T-helper 2 cell treated with Interferon-gamma antibody and Interleukin-4, amounts not matched to agents 5 μg/mL and 100 μg/mL, for 36 hours (primary cell): ENCODE data around the gene AQP1.

ENCODE experiments used
- DNase-seq: peaks from one replicate; pipeline ENCODE4 v3.0.0; 2021; ENCODE audit warnings: low spot score
- H3K27ac Mint-ChIP-seq: one replicate; pipeline ENCODE4 v1.8.0; 2021; ENCODE audit warnings: mild to moderate bottlenecking, mixed read lengths
- H3K27me3 Mint-ChIP-seq: one replicate; pipeline ENCODE4 v1.8.0; 2021; ENCODE audit warnings: low read depth, mixed read lengths
- H3K36me3 Mint-ChIP-seq: one replicate; pipeline ENCODE4 v1.8.0; 2021; ENCODE audit warnings: low read depth, mixed read lengths
- H3K4me1 Mint-ChIP-seq: one replicate; pipeline ENCODE4 v1.8.0; 2021; ENCODE audit warnings: low read depth, mixed read lengths
- H3K4me3 Mint-ChIP-seq: one replicate; pipeline ENCODE4 v1.8.0; 2022; ENCODE audit warnings: mild to moderate bottlenecking, moderate library complexity, mixed read lengths
- H3K9me3 Mint-ChIP-seq: one replicate; pipeline ENCODE4 v1.8.0; 2021; ENCODE audit warnings: mixed read lengths

Gene AQP1

DNA sequence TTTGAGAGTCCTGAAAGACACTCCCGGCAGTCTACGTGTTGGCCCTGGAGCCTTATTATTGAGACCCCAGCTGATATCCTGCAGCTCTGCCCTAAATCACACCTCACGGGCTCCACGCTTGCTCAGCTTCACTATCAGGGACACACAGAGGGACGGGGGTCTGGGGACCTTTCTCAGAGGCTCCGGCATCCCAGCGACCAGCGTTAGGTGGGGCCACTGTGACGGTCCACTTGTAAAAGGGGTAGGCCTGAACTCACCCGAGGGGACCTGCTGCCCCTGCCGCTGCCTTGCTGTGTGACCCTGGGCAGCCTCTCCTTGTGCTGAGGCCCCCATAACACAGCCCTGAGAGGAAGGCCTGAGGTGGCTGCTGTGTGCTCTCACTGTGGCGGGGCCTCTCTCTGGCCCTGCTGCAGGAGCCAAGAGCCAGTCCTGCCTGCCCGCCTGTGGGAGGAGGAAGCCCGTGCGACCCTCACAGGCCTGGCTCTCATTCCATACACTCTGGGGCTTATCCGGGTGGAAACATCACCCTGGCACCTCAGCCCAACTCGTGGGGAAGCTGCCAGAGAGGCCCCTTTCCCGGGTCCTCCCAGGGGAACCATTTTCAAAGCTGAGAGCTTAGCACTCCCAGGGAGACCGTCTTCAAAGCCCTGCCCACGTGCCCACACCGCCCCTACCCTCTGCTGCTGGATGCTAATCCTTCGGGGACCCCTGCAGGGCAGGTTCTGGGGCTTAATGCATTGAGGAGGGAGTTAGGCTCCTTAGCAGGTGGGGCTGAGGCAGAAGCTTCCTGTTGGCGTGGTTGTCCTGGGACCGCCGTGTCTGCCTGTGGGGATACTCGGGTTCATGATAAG is 21.7 kb downstream of the AQP1 start:
- Mint-ChIP-seq H3K9me3 (no peaks in the 10 kb centered on the region), H3K27me3 (peaks cover 6% of the 10 kb centered on the region), H3K27ac (no peak overlapping the region), H3K4me3 (no peak overlapping the region), H3K36me3 (no peaks in the 10 kb centered on the region), H3K4me1 (no peaks in the 10 kb centered on the region)
- DNase-seq = no peak

DNA sequence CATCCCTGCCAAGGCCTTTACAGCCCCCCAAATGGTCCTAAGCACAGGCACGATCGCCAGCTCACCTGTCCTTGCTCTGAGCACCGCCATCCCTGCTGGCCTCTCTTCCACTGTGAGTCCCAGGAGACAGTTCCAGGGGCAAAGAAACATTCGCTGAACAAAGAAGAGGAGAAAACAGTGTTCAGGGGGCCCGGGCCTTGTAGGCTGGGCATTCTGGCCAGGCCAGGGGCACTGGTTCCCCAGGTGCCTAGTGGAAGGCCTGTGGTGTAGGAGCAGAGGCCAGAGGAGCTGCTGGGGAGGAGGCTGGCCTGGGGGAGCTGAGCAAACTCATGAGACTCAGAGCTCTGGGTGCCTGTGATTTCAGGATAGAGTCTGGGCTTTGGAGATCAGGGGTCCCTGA is 22.6 kb downstream of the AQP1 start:
- DNase-seq = no peak
- H3K27ac Mint-ChIP-seq = no peak overlapping the region
- H3K9me3 Mint-ChIP-seq = no peaks in the 10 kb centered on the region
- no peaks in the 10 kb centered on the region for H3K36me3 Mint-ChIP-seq
- H3K4me3 Mint-ChIP-seq = no peak overlapping the region
- H3K27me3 Mint-ChIP-seq = peaks cover 6% of the 10 kb centered on the region
- H3K4me1 Mint-ChIP-seq = no peaks in the 10 kb centered on the region

DNA sequence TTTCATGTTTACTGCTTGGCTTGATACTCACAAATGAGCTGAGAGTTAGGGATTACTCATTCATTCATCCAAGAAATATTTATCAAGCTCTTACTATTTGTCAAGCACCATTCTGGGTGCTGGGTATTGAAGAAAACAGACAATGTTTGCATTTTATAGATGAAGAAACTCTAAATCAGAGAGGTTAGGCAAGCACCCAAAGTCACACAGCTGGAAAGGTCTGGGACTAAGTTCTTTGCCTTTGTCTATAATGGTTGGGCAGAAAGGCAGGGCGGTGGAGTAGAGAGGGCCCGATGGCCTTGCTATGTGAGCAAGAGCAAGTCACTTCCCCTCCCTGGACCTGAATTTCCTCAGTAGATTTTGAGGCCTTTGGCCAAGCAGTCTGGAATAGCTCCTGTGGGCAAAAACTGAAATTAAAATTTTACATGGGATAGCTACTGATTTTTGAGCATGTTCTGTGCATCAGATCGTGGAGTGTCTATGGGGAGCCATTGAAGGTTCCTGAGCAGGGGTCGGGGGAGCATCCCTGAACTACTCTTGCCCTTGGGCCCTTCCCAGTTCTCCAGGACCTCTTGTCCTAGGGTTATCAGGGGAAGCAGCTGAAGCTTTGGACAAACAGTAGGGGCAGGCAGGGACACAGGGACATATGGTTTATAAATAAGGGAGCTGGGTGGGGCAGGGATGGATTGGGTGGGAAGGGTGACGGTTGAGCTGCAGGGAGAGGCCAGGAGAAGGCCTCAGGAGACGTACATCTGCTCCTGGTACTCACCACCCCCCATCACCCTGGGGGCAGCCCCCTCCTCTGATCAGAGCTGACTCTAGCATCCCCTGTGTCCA is 23.3 kb downstream of the AQP1 start:
- H3K27ac Mint-ChIP-seq = no peak overlapping the region
- H3K4me1 Mint-ChIP-seq = no peaks in the 10 kb centered on the region
- peaks cover 12% of the 10 kb centered on the region for H3K27me3 Mint-ChIP-seq
- H3K4me3 Mint-ChIP-seq = no peak overlapping the region
- H3K9me3 Mint-ChIP-seq = no peaks in the 10 kb centered on the region
- no peaks in the 10 kb centered on the region for H3K36me3 Mint-ChIP-seq
- no peak for DNase-seq

DNA sequence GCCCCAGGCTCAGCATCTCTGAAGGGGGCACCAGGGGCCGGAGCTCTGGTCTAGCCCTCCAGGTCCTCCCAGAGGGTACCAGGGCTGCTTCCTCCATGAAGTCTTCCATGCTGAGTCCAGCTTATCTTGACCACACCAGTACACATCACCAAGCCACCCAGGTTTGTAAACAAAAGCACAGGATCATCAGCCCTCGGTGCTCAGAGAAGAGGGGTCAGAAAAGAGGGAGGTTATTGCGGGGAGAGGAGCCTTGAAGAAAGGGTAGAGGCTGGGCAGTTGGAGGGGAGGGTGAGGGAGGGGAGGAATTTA is 23.9 kb downstream of the AQP1 start:
- Mint-ChIP-seq H3K4me3 (no peak overlapping the region), H3K27ac (no peak overlapping the region), H3K36me3 (no peaks in the 10 kb centered on the region), H3K9me3 (no peaks in the 10 kb centered on the region), H3K27me3 (peaks cover 16% of the 10 kb centered on the region), H3K4me1 (no peaks in the 10 kb centered on the region)
- DNase-seq = peak; percentile 2

DNA sequence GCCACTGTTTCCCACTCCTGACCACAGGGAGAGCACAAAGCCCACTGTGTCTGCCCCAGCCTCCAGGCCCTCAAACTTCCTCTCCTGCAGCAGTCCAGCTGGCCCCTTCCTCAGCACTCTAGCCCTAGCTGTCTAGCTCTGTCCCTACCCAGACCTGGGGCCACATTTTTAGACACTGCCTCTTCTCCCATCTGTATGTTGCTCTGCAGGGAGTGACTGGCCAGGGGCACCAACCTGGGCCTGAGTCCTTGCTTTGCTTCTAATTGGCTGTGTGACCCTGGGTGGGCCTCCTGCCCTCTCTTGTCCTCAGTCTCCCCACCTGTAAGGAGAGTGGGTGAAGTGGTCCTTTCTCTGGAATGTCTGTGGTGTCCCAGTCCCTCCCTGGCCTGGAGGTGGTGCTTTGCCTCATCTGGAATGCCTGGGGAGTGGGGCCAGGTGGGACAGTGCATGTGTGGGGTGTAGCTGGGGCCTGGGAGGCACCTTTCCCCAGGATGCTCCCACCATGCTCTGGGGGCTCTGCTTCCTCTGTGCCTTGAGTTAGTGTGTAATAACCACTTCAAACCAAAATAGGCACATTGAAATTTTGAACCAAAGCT is 25.1 kb downstream of the AQP1 start:
- H3K4me1 Mint-ChIP-seq = no peaks in the 10 kb centered on the region
- H3K36me3 Mint-ChIP-seq = no peaks in the 10 kb centered on the region
- H3K9me3 Mint-ChIP-seq = no peaks in the 10 kb centered on the region
- H3K4me3 Mint-ChIP-seq = no peak overlapping the region
- no peak overlapping the region for H3K27ac Mint-ChIP-seq
- DNase-seq = no peak
- peaks cover 21% of the 10 kb centered on the region for H3K27me3 Mint-ChIP-seq

DNA sequence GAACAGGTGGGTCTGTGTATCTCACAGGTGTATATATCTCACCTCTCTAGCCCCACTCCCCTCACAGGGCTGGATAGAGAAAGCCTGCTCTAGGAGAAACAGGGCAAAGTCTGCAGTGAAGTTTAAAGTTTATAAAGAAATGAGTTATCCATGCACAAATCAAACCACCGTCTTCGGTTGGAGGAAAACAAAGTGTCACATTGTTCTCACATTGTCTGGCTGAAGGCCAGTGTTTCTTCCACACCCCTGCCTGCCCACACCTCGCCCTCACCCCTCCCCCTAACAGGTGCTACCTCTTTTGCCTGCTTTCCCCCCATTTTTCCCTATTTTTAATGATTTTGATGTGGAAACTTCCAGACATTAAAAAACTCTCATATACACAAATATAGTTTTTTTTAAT is 25.8 kb downstream of the AQP1 start:
- Mint-ChIP-seq H3K36me3 (no peaks in the 10 kb centered on the region), H3K4me3 (no peak overlapping the region), H3K27ac (no peak overlapping the region), H3K9me3 (no peaks in the 10 kb centered on the region), H3K4me1 (no peaks in the 10 kb centered on the region), H3K27me3 (peaks cover 24% of the 10 kb centered on the region)
- DNase-seq = no peak

DNA sequence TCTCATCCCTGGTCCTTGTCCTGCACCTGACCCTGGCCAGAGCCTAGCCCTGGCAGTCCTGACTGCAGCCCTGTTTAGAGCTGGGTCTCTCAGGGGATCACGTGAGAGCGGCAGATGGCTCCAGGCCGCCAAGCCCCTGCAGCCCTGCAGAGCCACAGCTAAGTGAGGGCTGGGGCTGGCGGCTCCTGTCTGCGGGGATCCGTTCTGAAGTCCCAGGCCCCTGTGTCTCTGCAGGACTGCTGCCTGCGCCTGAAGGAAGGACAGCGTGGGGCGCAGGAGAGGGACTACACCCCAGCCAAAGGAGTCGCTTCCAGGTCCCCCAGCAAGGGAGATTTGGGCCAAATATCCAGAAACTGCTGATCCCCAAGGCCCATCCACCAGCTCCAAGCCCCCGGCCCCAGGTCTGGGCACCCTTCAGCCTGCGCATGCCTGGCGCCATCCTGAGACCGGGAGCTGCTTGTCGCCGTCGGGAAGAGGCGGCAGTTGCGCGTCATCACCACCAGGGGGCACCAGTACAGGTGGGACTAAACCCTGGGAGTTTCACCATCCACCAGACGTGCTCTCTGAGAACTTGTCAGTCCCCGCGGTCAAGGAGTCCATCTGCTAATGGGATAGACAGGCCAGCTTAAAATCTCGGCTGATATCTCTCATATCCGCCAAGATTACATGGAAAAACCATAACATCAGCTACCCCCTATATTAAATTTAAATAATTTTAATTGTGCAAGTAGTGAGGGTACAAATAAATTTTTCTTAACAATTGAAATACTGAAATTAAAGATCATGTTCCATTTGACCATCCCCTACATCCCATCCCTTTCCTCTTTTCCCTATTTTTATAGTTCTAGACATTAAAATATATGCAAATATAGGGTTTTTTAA is 27.0 kb downstream of the AQP1 start:
- no peaks in the 10 kb centered on the region for H3K9me3 Mint-ChIP-seq
- no peaks in the 10 kb centered on the region for H3K4me1 Mint-ChIP-seq
- H3K4me3 Mint-ChIP-seq = no peak overlapping the region
- no peak overlapping the region for H3K27ac Mint-ChIP-seq
- no peaks in the 10 kb centered on the region for H3K36me3 Mint-ChIP-seq
- peak; percentile 57 for DNase-seq
- peaks cover 29% of the 10 kb centered on the region for H3K27me3 Mint-ChIP-seq

DNA sequence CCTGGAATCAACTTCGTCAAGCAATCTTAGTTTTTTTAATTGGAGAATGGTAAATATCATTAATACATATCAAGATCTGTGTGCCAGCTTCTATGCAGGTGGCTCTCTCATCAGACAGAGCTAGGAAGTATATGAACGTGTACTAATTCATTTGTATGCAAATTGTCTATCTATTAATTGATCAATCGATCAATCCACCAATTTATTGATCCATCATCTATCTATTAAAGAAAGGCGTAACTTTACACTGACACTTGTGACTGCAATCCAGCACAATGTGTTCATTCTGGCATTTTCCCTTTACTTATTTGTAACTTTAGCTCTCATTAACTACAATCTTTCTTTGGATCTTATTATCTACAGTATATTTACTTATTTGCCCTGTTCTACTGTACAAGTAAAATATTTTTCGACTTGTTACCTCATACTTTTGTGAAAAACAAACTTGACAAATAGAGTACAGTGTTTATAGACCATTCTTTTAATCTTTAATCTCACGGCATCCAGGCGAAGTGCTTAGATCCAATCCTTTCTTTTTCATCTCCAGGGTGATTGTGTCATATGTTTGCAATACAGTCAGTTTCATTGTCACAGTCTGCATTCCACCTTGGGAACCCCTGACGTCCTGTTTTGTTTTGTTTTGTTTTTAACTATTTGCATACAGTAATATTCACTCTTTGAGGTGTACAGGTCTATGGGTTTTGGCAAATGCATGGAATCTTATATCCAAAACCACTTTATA is 30.1 kb downstream of the AQP1 start:
- Mint-ChIP-seq H3K4me1 (no peaks in the 10 kb centered on the region), H3K36me3 (no peaks in the 10 kb centered on the region), H3K9me3 (peaks cover 8% of the 10 kb centered on the region), H3K4me3 (no peak overlapping the region), H3K27me3 (peaks cover 34% of the 10 kb centered on the region), H3K27ac (no peak overlapping the region)
- DNase-seq = no peak

DNA sequence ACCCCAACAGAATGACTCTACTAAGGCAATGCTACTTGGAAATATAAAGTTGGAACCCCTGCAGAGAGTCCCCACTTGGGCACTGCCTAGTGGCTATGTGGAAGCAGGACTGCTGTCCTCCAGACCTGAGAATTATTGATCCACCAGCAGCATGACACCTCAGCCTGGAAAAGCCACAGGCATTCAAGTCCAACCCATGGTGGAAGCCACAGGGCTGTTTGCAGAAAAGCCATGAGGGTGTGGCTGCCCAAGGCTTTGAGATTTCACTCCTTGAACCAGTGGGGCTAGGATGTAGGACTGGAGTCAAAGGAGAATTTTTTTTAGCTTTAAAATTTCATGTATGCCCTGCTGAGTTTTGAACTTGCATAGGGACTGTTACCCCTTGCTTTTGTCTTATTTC is 38.5 kb downstream of the AQP1 start:
- H3K27ac Mint-ChIP-seq = no peak overlapping the region
- peaks cover 4% of the 10 kb centered on the region for H3K9me3 Mint-ChIP-seq
- peaks cover 12% of the 10 kb centered on the region for H3K27me3 Mint-ChIP-seq
- no peak overlapping the region for H3K4me3 Mint-ChIP-seq
- no peak for DNase-seq
- no peaks in the 10 kb centered on the region for H3K36me3 Mint-ChIP-seq
- no peaks in the 10 kb centered on the region for H3K4me1 Mint-ChIP-seq

DNA sequence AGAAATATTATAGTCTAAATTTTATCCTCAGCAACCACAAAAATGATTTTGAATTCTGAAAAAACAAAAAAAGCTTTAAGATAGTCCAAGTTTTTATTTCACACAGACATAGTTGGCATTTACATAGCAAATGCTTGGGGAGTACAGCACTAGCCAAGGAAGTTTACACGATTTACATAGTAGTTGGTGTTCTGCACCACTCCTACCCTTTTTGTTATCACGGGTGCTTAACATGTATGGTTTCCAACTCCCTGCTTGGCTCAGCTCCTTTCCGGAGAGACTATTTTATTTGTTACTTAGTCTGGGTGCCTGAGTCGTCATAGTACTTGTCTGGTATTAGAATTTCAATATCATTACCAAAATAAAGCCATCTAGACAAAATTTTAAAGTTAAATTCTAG is 43.3 kb downstream of the AQP1 start:
- no peak overlapping the region for H3K27ac Mint-ChIP-seq
- no peaks in the 10 kb centered on the region for H3K36me3 Mint-ChIP-seq
- H3K4me3 Mint-ChIP-seq = no peak overlapping the region
- H3K9me3 Mint-ChIP-seq = no peaks in the 10 kb centered on the region
- peaks cover 3% of the 10 kb centered on the region for H3K27me3 Mint-ChIP-seq
- no peak for DNase-seq
- no peaks in the 10 kb centered on the region for H3K4me1 Mint-ChIP-seq

DNA sequence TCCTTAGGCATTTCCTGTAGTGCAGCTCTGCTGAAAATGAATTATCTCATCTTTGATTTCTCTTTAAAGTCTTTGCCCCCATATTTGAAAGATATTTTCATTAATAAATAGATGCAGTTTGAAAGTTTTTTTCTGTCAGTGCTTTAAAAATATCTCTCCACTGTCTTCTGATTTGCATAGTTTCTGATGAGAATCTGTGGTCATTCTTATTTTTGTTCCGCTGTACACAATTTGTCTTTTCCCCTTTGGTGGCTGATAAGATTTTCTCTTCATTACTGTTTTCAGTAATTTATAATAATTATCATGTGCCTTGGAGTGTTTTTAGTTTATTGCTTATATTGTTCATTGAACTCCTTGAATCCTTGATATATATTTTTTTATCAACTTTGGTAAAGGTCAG is 45.1 kb downstream of the AQP1 start:
- peaks cover 3% of the 10 kb centered on the region for H3K27me3 Mint-ChIP-seq
- no peaks in the 10 kb centered on the region for H3K9me3 Mint-ChIP-seq
- no peak overlapping the region for H3K4me3 Mint-ChIP-seq

DNA sequence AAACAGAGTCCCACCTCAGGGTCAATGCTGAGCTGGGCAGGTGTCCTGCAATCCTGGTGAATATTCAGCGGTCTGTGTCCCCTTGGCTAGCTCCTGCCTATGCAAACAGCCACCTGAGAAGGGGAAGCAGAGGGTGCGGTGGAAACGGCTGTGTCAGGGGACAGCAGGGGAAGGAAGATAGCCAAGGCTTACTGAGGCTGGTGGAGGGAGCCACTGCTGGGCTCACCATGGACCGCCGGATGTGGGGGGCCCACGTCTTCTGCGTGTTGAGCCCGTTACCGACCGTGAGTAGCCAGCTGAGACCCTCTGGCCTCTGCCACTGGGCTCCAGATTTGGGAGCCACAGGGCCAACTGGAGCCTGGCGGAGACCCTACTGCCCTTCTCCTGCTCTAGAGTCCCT is 52.2 kb downstream of the AQP1 start, which contains the start of gene GHRHR:
TSS of gene GHRHR (plus strand) at position 112 of the 400 bp plus-strand sequence. CDS start at position 228, 116 bp downstream.
- Mint-ChIP-seq H3K9me3 (no peaks in the 10 kb centered on the region), H3K36me3 (no peaks in the 10 kb centered on the region), H3K27ac (no peak within 1 kb of the TSS)

More for the DNA sequence above, 45.1 kb downstream of the AQP1 start:
- no peak for DNase-seq
- H3K27ac Mint-ChIP-seq = no peak overlapping the region
- no peaks in the 10 kb centered on the region for H3K36me3 Mint-ChIP-seq
- H3K4me1 Mint-ChIP-seq = no peaks in the 10 kb centered on the region

DNA sequence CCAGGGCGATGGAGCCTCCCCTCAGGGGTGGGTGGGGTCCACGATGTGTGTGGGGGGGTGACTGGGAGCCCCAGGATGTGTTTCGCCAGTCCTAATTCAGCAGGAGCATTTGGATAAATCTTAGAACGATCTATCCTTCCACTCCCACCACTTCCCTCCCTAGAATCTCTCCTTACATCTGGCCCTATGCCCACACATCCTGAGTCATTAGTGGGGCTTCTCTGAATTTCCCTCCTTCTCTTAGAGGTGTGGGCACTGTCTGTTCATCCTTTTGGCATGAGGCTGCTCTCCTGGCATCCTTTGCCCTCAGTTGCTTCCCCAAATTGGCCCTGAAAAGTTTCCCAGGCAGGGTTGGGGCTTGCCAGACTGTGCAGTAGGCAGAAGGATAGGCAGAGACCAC is 53.7 kb downstream of the AQP1 start:
- no peaks in the 10 kb centered on the region for H3K9me3 Mint-ChIP-seq
- H3K4me1 Mint-ChIP-seq = no peaks in the 10 kb centered on the region
- no peak overlapping the region for H3K4me3 Mint-ChIP-seq
- H3K27me3 Mint-ChIP-seq = peaks cover 2% of the 10 kb centered on the region
- DNase-seq = no peak
- H3K27ac Mint-ChIP-seq = no peak overlapping the region
- H3K36me3 Mint-ChIP-seq = no peaks in the 10 kb centered on the region

More for the DNA sequence above, 52.2 kb downstream of the AQP1 start, which contains the start of gene GHRHR:
- no peak for DNase-seq
- Mint-ChIP-seq H3K4me1 (no peaks in the 10 kb centered on the region), H3K27me3 (peaks cover 2% of the 10 kb centered on the region), H3K4me3 (no peak within 1 kb of the TSS)
